Hematopoietic multipotent progenitor cell treated with erythropoietin and hydrocortisone succinate and interleukin-3 and kit ligand, for 15 days (in vitro differentiated cells): Measurements from ENCODE around the gene DGKZ.

ENCODE experiments used
- DNase-seq: peaks from one replicate; pipeline ENCODE4 v3.0.0-alpha.2; 2015; ENCODE audit warnings: low spot score

The DGKZ gene

GRCh38 chr11:46381819-46382645 is 34.8 kb downstream of the DGKZ start:
- DNase-seq: no peak

DNA sequence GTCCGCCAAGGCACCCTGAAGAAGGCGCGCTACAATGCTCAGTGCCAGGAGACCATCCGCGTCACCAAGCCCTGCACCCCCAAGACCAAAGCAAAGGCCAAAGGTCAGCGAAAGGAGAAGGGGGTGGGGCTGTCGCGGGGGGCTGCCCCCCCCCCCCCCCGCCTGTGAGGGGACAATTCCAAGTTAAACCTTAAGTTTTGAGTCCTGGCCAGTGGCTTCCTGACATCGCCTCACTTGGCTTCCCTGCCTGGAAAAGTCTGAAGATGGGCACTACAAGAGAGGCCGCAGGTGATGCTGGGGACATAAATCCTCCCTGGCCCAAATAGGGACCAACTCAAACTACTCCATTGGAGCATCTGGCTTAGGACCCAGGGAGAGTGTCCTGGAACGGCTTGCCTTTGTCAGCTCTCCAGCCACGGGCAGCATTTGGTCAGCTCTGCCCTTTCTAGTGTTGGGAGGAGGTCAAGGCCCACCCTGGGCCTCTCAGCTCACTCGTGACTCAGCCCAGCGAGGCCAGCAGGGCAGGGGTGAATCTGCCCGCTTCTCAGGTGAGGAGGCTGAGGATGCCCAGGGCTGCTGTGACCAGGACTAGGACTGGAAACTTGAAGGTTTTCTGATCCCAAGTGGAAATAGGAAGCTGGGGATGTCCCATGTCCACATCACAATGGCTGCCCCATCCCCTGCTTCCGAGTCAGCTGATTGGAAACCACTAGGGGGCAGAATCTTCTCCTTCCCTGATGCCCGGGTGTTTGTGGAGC is 35.6 kb downstream of the DGKZ start:
- no peak for DNase-seq

DNA sequence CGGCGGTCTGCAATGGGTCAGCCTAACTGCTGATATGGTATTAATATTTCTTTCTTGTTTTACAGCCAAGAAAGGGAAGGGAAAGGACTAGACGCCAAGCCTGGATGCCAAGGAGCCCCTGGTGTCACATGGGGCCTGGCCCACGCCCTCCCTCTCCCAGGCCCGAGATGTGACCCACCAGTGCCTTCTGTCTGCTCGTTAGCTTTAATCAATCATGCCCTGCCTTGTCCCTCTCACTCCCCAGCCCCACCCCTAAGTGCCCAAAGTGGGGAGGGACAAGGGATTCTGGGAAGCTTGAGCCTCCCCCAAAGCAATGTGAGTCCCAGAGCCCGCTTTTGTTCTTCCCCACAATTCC is 36.1 kb downstream of the DGKZ start:
- no peak for DNase-seq

DNA sequence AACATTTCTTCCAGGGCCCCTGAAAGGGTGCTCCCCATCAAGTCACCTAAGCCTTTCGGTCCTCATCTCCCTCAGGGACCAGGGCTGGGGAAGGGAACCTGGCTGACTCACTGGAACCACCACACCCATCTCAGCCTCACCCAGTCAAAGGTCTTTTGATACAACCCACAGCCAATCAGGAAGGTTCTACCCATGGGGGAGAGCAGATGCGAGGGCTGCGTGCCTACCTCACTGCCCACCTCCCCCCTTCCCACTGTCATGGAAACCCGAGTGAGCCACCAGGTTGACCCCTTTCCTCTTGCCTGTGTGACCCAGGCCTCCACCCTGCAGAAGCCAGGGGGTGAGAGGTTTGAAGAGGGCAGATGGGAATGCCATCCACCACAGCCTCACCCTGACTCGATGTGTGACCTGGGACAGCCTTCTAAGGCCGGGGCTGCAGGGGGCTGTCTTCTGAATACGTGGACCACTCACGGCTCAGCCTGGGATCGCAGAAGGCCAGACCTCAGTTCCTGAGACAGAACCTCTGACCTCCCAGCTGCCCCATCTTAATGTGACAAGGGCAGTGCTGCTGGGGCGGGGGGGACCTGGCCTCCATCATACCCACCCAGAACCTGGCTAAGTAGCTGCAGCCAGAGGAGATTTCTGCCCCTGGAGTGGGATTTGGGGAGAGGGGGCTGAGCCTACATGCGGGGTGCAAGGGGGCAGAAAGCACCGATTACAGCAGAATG is 36.9 kb downstream of the DGKZ start:
- no peak for DNase-seq

GRCh38 chr11:46385169-46386004 is 38.1 kb downstream of the DGKZ start:
- no peak for DNase-seq

DNA sequence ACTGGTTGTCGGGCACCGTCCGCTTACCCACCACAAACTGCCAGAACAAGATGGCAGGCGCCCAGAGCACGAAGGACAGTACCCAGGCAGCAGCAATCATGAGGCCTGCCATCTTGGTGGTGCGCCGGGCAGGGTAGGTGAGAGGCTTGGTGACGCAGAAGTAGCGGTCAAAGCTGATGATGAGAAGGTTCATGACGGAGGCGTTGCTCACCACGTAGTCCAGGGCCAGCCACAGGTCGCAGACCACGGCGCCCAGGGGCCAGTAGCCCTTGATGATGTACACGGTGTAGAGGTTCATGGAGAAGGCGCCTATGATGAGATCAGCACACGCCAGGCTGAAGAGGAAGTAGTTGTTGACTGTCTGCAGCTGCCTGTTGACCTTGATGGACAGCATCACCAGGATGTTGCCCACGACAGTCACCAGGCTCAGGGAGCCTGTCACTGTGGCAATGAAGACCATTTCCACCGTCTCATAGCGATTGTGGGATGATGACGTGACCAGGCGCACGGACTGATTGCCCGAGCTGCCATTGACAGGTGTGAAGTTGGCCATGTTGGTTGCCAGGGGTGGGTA is 38.8 kb downstream of the DGKZ start:
- DNase-seq: no peak

DNA sequence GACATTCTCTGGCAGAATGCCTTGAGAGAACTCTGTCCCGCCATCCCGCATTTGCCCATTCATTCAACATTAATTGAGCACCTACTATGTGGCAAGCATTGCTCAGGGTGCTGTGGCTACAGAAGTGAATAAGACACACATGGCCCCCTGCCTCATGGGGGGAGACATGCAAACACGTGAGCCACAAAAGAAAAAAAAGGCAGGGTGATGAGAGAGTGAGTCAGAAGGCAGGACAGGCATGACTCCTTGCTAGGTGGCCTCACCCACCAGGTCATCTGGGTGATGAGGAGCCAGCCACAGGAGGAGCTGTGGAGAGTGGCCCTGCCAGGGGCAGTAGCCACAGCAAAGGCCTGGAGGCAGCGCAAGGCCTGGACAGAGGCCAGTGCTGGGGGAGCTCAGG is 39.4 kb downstream of the DGKZ start:
- no peak for DNase-seq

GRCh38 chr11:46387456-46387855 is 40.2 kb downstream of the DGKZ start:
- DNase-seq: no peak

DNA sequence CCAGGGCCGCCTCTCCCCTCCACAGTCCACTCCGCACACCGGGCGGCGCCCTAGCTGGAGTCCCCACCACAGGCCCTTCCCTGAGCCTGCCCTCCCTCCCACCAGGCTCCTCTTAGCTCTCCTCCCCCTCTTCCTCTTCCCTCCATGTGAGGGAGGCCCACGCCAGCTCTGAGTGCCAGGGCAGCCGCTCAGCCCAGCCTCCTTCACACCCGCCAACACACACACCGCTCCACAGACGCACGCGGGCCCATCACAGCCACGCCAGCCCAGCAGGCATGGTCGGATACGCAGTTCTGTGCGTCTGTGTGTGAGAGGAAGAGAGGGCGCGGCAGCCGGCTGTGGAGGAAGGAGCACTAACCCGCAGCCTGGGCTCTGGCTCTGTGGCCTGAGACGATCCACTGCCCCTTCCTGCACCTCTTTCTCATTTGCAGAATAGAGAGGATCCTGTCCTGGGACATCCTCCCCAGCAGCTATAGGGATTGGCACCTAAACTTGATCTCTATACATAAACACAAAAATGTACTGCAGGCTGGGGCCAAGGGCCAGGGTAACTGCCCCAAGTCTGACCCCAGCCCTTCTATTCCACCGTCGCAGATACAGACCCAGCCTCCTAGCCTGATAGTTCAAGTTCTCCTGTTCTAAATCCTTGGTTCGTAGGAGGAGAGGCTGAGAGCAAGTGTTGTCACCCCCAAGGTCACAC is 40.8 kb downstream of the DGKZ start:
- DNase-seq: no peak

GRCh38 chr11:46388619-46389449 is 41.6 kb downstream of the DGKZ start:
- no peak for DNase-seq

DNA sequence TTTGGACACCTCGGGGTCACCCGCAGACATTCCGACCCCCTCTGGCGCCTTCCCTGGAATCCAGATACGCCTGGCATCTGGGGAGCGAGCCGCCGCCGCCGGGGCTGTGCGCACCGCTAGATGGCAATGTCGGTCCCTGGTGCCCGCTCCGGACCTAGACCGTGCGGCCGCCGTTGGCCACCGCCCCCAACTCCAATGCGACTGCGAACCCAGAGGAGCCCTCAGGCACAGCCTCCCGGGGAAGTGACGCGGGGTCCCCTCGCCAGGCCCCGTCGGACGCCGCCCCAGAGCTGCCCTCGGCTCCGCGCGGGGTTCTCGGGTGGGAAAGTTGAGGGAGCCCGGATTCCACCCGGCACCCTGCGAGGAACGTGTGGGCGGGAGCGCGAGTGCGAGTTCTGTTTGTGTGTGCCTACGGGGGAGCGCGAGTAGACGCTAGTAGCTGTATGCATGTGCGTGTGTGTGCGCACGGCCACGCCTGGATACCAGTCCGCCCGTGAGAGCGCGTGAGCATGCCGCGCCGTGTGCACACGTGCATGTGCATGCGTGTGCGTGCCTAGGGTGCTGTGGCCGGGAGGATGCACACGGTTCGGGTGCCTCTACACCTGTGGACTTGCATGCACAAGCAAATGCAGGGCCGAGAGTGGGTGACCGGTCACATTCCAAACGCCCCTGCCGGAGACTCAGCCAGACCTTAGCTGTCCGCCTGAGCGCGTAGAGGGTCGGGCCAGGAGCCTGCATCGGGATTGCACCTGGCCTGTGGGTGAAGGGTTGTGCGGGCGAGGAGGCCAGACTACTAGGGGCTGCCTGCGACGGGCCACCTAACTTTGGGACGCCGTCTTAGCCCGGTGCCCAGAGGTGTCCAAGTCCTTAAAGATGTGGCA is 42.4 kb downstream of the DGKZ start:
- peak; percentile 36 for DNase-seq

GRCh38 chr11:46390331-46391171 is 43.3 kb downstream of the DGKZ start:
- DNase-seq: no peak

DNA sequence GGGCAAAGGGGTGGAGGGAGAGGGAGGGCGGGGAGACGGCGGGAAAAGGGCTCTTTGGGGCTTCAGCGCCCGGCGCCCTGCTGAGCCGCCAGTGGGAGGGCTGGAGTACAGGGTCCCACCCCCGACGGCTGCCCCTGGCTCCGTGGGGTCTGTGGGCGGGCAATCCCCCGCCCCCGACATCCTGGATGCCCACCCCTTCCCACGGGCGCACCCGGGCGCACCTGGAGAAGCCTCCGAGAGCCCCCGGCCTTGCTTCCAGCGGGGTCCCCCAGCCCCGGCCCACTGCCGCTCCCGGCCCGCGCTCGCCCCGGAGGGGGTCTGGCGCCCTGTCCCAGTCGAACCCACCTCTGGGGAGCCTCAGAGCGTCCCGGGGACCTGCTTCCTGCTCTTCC is 43.9 kb downstream of the DGKZ start:
- no peak for DNase-seq

DNA sequence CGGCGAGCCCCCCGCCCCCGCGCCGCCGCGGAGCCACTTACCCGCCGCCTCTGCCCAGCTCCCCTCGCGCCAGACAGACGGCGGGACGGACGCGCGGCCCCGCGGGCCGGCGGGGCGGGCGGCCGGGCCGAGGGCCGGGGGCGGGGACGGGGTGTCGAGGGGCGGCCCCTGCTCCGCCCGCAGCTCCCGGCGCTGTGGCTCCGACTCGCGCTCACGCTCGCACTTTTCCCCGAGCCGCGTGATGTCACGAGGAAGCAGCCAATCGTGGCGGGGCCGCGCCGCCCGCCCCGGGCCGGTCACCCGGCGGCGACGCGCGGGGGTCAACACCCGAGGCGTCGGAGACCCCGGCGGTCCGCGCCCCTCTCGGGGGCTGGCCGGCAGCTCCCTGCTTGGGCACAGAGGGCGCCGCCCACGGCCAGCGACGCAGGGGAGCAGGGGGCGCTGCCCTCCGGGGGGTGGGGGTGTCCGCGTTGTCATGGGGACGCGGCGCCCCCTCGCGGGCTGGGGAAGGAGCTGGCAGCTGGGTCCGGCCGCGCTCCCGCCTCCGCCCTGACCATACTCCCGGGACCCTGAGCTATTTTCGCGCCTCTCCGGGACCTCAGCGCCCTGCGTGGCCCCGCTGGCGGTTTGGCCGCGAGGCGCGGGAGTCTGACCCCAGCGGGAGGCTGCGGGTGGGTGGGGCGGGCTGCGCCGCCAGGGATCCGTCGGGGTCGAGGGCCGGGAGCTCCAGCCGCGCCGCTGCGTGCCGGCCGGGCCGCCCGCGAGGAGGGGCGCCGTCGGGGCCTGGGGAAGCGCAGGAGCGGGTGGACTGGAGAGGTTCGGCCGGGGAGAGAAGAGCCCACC is 44.5 kb downstream of the DGKZ start, which contains the start of gene CHRM4:
CHRM4 (minus strand) TSS at position 199 of the 843 bp plus-strand sequence. CDS start 5,219 bp downstream, outside the sequence.
- DNase-seq: no peak

DNA sequence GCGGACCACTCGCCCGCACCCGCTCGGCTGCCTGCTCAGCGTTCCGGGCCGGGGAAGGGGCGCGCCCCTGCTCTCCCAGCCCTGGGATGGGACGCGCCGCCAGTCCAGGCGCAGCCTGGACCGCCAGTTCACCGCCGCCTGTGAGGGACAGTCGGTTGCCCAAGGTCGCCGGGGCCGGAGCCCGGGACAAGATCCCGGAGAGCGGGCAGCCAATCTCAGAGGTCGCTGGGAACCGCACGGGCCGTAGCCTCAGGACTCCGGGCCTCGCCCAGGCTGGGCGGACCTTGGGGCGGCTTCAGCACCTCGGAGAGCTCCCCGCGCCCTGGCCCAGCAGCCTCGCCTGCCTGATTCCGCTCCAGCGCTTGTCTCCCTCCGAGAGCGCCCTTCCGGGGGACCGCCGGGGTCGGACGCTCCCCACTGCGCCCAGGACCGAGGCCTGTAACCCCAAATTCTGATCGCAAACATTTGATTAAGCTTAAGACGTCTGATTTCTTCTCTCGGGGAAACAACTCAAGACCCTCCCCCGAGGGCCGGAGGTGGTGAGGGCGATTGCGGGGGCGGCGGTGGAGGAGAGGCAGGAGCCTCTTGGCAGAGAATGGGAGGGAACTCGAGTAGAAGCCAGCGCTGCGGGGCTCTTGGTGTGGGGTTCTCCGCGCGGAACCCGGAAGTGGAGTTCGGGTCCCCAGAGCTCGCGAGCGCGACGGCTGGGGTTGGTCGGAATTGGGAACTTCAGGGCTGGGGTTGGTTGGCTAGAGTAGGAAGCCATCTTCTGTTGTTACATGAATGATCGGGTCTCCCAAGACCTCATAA is 45.4 kb downstream of the DGKZ start:
- DNase-seq: peak; percentile 74

GRCh38 chr11:46393231-46393616 is 46.0 kb downstream of the DGKZ start:
- DNase-seq: no peak
